K562 (cell line): Measurements from ENCODE around the gene LSM14B. TPM values are rescaled to one million over a fixed set of nuclear protein-coding genes. Genes with fewer than 3 reads are reported as not detected.

Experiments used
- ELF2 ChIP-seq: fragments of 250-450 bp; sonication (Bioruptor Pico); IDR thresholded peaks from 2 replicates; pipeline ENCODE4 v1.5.0; 2021; ENCODE audit warnings: mild to moderate bottlenecking
- FOXP1 ChIP-seq: sonication (generic); formaldehyde crosslinking; IDR thresholded peaks from 2 replicates; pipeline ENCODE4 v1.8.0; 2022; ENCODE audit warnings: mild to moderate bottlenecking, missing genetic modification reagents
- MED1 ChIP-seq: sonication (generic); formaldehyde crosslinking; IDR thresholded peaks from 2 replicates; pipeline ENCODE4 v1.8.1; 2023; ENCODE audit warnings: missing genetic modification reagents, borderline replicate concordance
- PKNOX1 ChIP-seq: fragments of 450-650 bp; IDR thresholded peaks from 2 replicates; pipeline ENCODE4 v1.6.1; 2016
- POLR2A ChIP-seq: fragments of 450-650 bp; conservative IDR thresholded peaks from 2 replicates; pipeline ENCODE4 v1.6.1; 2016
- ZNF740 ChIP-seq, 3 experiments: fragments of 200-800 bp in 1 of 3; sonication (Bioruptor generic) in 1 of 3; sonication (generic) in 1 of 3; formaldehyde crosslinking in 1 of 3; IDR thresholded peaks; 2 replicates each; pipeline versions ENCODE4 v1.6.1 to v1.8.0; 2016 to 2022; ENCODE audit warnings: mild to moderate bottlenecking in 2 of 3, missing compliant biosample characterization in 2 of 3, missing genetic modification characterization in 2 of 3, missing genetic modification reagents in 1 of 3
- polyA plus RNA-seq, 8 experiments: library from polyadenylated mRNA; depleted of rRNA in 4 of 8; stranded (reverse) in 5 of 8; unstranded in 3 of 8; fragments of >200 nt; fragmentation: Nextera tagmentation in 2 of 8; fragmentation: Illumina TruSeq in 1 of 8; extraction: Ambion mirVana in 2 of 8; extraction: Trizol in 1 of 8; gene quantifications; 2 replicates each; pipeline versions ENCODE4 v1.2.1 to v1.2.3, GENCODE V29; 2011 to 2014; ENCODE audit warnings: inconsistent platforms in 1 of 8, missing spikeins in 1 of 8
- total RNA-seq, 7 experiments: library from RNA; depleted of rRNA in 6 of 7; stranded (reverse); fragments of >200 nt in 6 of 7; fragmentation: Illumina TruSeq in 2 of 7; extraction: Trizol in 2 of 7; gene quantifications; 2 replicates each; pipeline versions ENCODE4 v1.2.1 to v1.2.3, GENCODE V29; 2011 to 2021; ENCODE audit warnings: low replicate concordance in 1 of 7

Gene LSM14B
- total and polyA plus RNA-seq, 9 of the 15 experiments (the other 6 are each of a cell fraction or from before 2014, with no cell fraction given): 0.66 to 36.0 (median 20.2) TPM

DNA sequence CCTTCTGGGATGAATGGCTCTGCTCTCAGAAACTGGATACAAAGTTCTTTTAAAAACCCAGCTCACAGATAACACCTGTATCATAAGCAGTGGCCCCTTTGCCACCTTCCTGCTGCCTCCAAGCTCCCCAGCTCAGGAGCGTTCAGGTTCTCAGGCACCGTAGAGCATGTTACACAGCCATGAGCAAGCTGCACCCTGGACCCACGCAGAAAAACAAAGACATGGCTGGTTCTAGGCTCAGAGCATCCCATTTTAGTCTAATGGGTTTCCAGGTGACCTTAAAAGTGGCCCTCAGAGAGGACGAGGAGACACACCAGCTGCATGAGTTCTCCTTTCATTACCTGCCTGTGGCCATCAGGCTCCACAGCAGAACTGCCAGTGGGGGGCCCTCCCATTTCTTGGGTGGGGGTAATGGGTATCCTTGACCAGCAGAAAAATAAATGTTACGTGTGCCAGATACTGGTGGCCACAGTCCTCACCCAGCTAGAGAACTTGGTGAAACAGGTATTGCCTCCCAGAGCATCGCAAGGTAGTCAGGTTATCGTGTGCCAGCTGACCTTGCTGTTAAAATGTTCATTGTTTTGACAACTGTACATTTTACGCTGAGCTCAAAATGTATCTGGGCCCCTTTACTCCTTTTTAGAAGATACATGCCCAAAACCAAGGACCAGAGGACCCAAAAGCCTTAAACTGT lies 13.4 kb downstream of the LSM14B start (continued):
- TF ChIP-seq ELF2 (CRISPR knock-in tag): no peak
- no peak for TF ChIP-seq FOXP1 (CRISPR knock-in tag)
- TF ChIP-seq MED1 (CRISPR knock-in tag): no peak
- TF ChIP-seq POLR2A: peak; percentile 64
- TF ChIP-seq PKNOX1: no peak
- TF ChIP-seq ZNF740 (CRISPR knock-in tag; IDR thresholded peaks at IDR 0.05): 0 out of 2 replicates have a peak, but pooled peaks have one; percentile 24
- TF ChIP-seq ZNF740 (tag; IDR thresholded peaks at IDR 0.05): no peak
